HG02970 (cell line): ENCODE measurements around the gene TACC2.
"Not testable (repeated sequence)": the region's sequence is repeated elsewhere in the genome, so short reads cannot be mapped to it uniquely, and the experiment has no call there.

Experiments
- ATAC-seq: cut with Tn5 transposase; IDR thresholded peaks from one replicate; pipeline ENCODE4 v1.9.1; 2021; ENCODE audit warnings: mild to moderate bottlenecking, moderate library complexity, moderate number of reproducible peaks; ENCODE audit not compliant: unreplicated experiment, low FRiP score

TACC2 gene

DNA sequence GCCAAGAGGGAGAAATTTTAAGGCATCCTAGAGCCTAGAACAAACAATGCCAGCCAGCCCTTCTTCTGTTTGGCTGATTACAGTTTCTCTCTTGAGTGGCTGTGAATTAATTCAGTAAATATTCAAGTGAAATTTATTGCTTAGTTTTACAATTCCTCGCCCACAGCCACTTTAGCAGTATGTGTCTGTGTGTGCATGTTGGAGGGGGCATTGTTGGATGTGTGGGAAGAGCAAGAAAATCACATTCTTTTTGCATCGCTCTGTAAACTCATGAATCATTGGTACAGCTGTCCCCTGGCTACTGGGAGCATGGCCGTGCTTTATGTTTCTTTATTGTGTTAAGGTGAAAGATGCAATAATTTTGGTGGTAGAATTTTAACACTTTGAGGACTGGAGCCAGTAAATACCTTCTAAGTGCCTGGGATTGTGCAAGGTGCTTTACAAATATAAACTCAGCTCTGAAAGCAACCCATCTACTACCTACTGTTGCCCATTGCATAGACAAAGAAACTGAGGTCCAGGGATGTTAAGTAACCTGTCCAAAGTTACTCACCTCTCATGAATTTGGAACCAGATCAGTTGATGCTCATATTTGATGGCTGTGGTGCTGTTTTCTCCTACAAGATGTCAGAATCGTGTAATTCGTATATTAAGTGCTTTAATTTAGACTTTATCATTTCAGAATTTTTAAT lies 192.2 kb downstream of the TACC2 start:
- ATAC-seq = no peak

DNA sequence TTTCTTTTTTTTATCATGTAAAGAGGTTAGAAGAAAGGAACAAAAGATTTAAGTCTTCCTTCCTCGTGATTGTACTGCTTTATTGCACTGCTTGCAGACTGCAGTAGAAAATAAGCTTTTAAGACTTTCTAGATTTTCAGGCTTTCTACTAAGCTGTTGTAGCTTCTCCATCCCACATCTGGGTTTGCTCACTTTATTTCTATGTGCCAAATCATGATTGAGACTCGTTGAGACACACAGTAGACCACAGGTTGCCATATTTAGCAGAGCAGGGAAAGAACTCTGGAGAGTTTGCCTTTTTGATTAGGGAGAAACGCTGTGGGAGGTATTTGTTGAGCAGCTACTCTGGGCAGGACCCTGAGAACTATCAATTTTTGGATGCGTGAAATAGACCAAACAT lies 192.9 kb downstream of the TACC2 start:
- no peak for ATAC-seq

GRCh38 chr10:122182308-122182707 lies 193.3 kb downstream of the TACC2 start:
- no peak for ATAC-seq

DNA sequence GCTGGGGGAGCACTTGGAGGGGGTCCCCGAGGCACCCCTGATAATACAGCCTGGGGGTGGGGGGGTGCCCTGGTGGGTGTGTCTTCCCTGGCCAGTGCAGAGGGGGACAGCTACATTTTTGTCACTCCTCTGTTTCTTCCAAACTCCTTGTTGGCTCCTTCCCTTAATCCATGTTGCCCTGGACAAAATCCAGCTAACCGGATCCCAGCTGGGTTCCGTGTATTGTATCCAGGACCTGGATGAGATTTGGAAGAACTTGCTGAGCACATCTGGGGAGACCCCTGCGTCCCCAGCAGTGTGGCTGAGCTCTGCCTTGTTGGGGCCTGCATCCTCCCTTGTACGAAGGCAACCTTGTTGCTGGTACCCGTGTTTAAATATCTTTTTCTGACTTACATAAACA lies 195.3 kb downstream of the TACC2 start:
- ATAC-seq = no peak

- ATAC-seq = no peak
Observed at GRCh38 chr10:122185643-122186042, 196.7 kb downstream of the TACC2 start.

DNA sequence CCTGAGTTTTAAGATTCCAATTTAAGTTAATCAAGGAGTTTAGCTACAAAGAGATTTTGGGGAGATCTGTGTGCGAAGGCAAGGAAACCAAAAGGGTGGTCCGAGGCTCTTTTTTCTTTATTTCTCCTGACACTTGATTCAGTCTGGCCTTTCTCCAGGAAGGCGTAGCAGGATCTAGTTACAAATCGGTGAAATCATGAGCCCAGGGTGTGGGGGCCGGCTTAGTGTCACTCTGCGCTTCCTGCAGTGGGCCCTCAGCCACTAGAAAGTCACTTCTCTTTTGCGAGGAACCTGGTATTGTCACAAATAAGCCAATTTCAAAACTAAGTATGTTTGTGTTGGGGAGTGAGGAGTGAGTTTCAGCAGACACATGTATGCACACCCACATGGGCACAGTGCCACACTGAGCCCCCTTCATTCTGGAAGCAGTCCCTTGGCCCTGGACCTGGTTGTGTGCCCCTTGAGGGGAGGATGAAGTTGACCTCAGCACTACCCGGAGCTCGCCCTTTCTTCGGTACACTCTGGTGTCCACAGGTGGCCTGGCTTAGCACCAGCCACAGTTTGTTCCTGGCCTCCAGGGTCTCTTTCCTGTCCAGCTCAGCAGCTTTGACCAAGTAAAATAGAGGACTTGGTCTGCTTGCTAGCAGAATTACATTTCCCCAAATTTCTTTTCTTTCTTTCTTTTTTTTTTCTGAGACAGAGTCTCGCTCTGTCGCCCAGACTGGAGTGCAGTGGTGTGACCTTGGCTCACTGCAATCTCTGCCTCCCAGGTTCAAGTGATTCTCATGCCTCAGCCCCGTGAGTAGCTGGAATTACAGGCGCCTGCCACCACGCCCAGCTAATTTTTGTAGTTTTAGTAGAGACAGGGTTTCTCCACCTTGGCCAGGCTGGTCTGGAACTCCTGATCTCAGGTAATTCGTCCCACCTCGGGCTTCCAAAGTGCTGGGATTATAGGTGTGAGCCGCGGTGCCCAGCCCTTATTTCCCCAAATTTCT lies 198.2 kb downstream of the TACC2 start:
- ATAC-seq = no peak

GRCh38 chr10:122188706-122189105 lies 199.7 kb downstream of the TACC2 start:
- no peak for ATAC-seq

GRCh38 chr10:122189185-122189584 lies 200.2 kb downstream of the TACC2 start:
- no peak for ATAC-seq

GRCh38 chr10:122190176-122190943 lies 201.4 kb downstream of the TACC2 start:
- no peak for ATAC-seq

GRCh38 chr10:122191936-122192541 lies 203.1 kb downstream of the TACC2 start:
- ATAC-seq = no peak

GRCh38 chr10:122194251-122194650 lies 205.3 kb downstream of the TACC2 start:
- ATAC-seq = no peak

GRCh38 chr10:122196218-122196617 lies 207.3 kb downstream of the TACC2 start:
- ATAC-seq = no peak

- ATAC-seq = no peak
Observed at GRCh38 chr10:122197611-122198222, 208.8 kb downstream of the TACC2 start.

DNA sequence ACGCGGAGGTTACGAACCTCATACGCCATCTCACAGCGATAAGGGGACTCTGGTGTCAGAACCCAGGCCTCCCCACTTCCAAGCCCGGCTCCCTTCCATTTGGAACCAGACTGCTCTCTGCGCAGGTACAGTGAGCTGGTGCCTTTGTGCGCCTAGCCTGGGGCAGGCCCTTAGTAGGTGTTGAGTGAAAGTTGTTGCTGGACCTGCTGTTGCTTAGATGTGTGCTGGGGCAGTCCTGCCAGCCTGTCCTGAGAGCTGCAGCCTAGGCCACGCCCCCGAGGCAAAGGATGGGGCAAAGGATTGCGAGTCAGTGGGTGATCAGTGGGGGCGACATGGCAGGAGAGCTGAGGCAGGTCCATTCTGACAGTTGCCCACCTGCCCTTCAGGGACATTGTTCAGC lies 209.7 kb downstream of the TACC2 start:
- ATAC-seq = no peak

- no peak for ATAC-seq
Observed at GRCh38 chr10:122199070-122199469, 210.1 kb downstream of the TACC2 start.

GRCh38 chr10:122199689-122200088 lies 210.7 kb downstream of the TACC2 start:
- no peak for ATAC-seq

DNA sequence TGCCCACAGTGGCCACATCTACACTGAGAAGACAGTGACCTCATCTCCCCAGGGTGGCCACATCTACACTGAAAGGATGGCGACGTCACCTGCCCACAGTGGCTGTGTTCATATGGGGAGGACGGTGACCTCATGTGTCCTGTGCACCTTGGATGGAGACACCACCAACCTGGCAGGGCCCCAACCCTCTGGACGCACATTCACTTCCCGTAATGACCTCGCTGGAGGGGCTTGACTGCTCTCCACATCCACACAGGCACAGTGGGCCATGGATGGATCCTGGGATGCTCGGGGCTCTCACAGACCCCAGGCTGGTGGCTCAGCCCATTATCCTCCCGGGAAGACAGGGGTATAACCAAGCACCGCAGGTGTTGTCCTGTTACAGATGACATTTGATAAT lies 212.4 kb downstream of the TACC2 start:
- no peak for ATAC-seq

GRCh38 chr10:122203180-122203579 lies 214.2 kb downstream of the TACC2 start:
- ATAC-seq = not testable (repeated sequence)

GRCh38 chr10:122204691-122205489 lies 215.9 kb downstream of the TACC2 start:
- no peak for ATAC-seq
